Colonic mucosa (tissue), 4 donors: Measurements from ENCODE around the gene PASK. TPM values are rescaled to one million over a fixed set of nuclear protein-coding genes. Genes with fewer than 3 reads are reported as not detected.
"Not testable (repeated sequence)": the region's sequence is repeated elsewhere in the genome, so short reads cannot be mapped to it uniquely, and the experiment has no call there.

Experiments
- DNase-seq: peaks from one replicate; pipeline ENCODE4 v3.0.0-alpha.2; 2020
- H3K27ac ChIP-seq: fragments of 200-600 bp; one replicate; pipeline ENCODE4 v1.8.0; 2021
- H3K27me3 ChIP-seq: fragments of 200-600 bp; one replicate; pipeline ENCODE4 v1.8.0; 2021
- H3K36me3 ChIP-seq: fragments of 200-600 bp; one replicate; pipeline ENCODE4 v1.8.0; 2021
- H3K4me1 ChIP-seq: fragments of 200-600 bp; one replicate; pipeline ENCODE4 v1.8.0; 2021; ENCODE audit warnings: mild to moderate bottlenecking
- H3K4me3 ChIP-seq: fragments of 200-600 bp; one replicate; pipeline ENCODE4 v1.8.0; 2021
- H3K9ac ChIP-seq, 2 donors: one replicate each; pipeline ENCODE4 v1.7.0; 2013; ENCODE audit warnings: control low read depth in 2 of 2, low read depth in 2 of 2, low read length in 2 of 2
- H3K9me3 ChIP-seq: fragments of 200-600 bp; one replicate; pipeline ENCODE4 v1.8.0; 2021
- intact Hi-C: fragments of 100-400 bp; cut with DNase I; formaldehyde crosslinking; loops from one replicate; pipeline ENCODE4 v1.14.1; 2022
- total RNA-seq, 2 donors: library from RNA; stranded (reverse); fragmentation: NEBNext Ultra II Directional in 1 of 2; extraction: Animal tissue kit (Norgen Biotek cat#: 25700) in 1 of 2; gene quantifications; one replicate each; pipeline ENCODE4 v1.2.1, GENCODE V29; 2021
- TF ChIP-seq, protein P1 (sequence below): fragments of 200-600 bp; IDR thresholded peaks from one replicate; pipeline ENCODE4 v1.8.0; 2022; ENCODE audit warnings: antibody characterized with exemption, mild to moderate bottlenecking
- donor health status: healthy.
- donor health status: DM: no; HTN: no; CAD: no.
- donor health status: DM: no; HTN: no; CAD: no.

Gene PASK
- total RNA-seq = 10 to 100 TPM in 1 of 2 donors, 1 to 10 TPM in 1; 5.6 to 39.2 TPM

- intact Hi-C loops = no loop called here
- Histone ChIP-seq H3K4me3 (peak within 1 kb of the TSS; percentile 95), H3K9ac (peak within 1 kb of the TSS; percentile 66 to 77), H3K4me1 (peaks cover 9% of the 10 kb centered on the region), H3K36me3 (peaks cover 5% of the 10 kb centered on the region), H3K27me3 (no peaks in the 10 kb centered on the region), H3K27ac (peak within 1 kb of the TSS; percentile 77), H3K9me3 (no peaks in the 10 kb centered on the region)
- TF ChIP-seq, protein P1, sequence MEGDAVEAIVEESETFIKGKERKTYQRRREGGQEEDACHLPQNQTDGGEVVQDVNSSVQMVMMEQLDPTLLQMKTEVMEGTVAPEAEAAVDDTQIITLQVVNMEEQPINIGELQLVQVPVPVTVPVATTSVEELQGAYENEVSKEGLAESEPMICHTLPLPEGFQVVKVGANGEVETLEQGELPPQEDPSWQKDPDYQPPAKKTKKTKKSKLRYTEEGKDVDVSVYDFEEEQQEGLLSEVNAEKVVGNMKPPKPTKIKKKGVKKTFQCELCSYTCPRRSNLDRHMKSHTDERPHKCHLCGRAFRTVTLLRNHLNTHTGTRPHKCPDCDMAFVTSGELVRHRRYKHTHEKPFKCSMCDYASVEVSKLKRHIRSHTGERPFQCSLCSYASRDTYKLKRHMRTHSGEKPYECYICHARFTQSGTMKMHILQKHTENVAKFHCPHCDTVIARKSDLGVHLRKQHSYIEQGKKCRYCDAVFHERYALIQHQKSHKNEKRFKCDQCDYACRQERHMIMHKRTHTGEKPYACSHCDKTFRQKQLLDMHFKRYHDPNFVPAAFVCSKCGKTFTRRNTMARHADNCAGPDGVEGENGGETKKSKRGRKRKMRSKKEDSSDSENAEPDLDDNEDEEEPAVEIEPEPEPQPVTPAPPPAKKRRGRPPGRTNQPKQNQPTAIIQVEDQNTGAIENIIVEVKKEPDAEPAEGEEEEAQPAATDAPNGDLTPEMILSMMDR = no peak
- DNase-seq = peak; percentile 97
These were observed at the start of gene PASK for GRCh38 chr2:241148891-241149674. Gene PASK (minus strand): TSS chr2:241149472. CDS start chr2:241143032, 6,440 bp downstream.

DNA sequence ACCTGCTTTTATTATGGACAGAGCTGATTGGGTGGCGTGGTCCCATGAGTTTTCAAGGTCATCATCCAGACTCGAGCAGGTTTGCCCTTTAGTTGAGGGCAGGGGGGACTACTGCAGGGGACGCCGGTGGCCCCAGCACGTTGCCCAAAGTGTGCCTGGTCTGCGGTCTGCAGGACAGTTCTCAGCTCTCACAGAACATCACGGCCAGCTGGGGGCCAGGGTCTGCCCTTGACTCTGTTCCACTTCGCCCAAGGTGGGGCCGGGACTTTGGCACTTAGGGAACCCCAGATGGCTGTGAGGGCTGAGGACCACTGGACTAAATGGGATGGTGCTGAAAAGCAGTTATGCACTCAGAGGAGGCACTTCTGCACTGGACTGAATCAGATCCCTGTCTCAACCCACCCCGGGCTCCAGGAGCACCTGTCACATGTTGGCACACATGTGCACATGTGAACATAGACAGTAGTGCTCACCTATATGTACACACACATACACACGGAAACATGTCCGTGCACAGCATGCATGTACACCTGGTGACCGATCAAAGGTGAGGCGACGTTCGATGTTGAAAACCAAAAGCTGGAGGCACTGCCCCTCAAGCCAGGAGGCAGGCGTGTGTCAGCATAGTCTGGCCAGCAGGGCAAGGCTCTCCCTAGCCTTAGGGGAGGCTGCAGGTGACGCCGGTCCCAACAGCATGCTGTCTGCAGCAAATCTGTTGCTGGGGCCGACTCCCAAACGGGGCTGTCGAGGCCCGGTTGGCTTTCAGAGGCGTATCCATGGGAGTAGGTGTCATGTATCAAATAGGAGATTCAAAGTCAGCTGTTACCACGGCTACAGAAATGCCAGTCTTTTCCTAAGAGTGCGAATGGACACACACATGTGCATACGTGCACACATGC, 49.4 kb upstream of the PASK start:
- no peak overlapping the region for H3K27ac ChIP-seq
- intact Hi-C loops = no loop called here
- no peak for DNase-seq

GRCh38 chr2:241197947-241198346, 48.7 kb upstream of the PASK start:
- H3K4me1 ChIP-seq = no peaks in the 10 kb centered on the region
- intact Hi-C loops = no loop called here
- no peak overlapping the region for H3K27ac ChIP-seq
- no peak overlapping the region for H3K9ac ChIP-seq
- H3K4me3 ChIP-seq = no peak overlapping the region
- H3K36me3 ChIP-seq = no peaks in the 10 kb centered on the region
- H3K9me3 ChIP-seq = no peaks in the 10 kb centered on the region
- no peaks in the 10 kb centered on the region for H3K27me3 ChIP-seq
- DNase-seq = no peak
- TF ChIP-seq, protein P1 = no peak

More for the DNA sequence above, 49.4 kb upstream of the PASK start:
- no peak overlapping the region for H3K9ac ChIP-seq
- no peaks in the 10 kb centered on the region for H3K4me1 ChIP-seq
- TF ChIP-seq, protein P1 = no peak
- no peaks in the 10 kb centered on the region for H3K9me3 ChIP-seq
- no peaks in the 10 kb centered on the region for H3K36me3 ChIP-seq
- no peaks in the 10 kb centered on the region for H3K27me3 ChIP-seq
- H3K4me3 ChIP-seq = no peak overlapping the region

GRCh38 chr2:241197246-241197645, 48.0 kb upstream of the PASK start:
- H3K36me3 ChIP-seq, H3K4me1 ChIP-seq, H3K4me3 ChIP-seq, DNase-seq, H3K9me3 ChIP-seq, H3K9ac ChIP-seq, H3K27ac ChIP-seq, intact Hi-C loops, H3K27me3 ChIP-seq: not testable (repeated sequence)

GRCh38 chr2:241195506-241196130, 46.3 kb upstream of the PASK start:
- intact Hi-C loops = no loop called here
- DNase-seq = no peak
- H3K4me3 ChIP-seq = no peak overlapping the region
- no peaks in the 10 kb centered on the region for H3K27me3 ChIP-seq
- H3K4me1 ChIP-seq = no peaks in the 10 kb centered on the region
- H3K27ac ChIP-seq = no peak overlapping the region
- TF ChIP-seq, protein P1 = no peak
- no peaks in the 10 kb centered on the region for H3K9me3 ChIP-seq
- no peaks in the 10 kb centered on the region for H3K36me3 ChIP-seq
- H3K9ac ChIP-seq = no peak overlapping the region
